Gastrocnemius medialis (tissue), 4 donors: Measurements from ENCODE around the gene ZG16. TPM values are rescaled to one million over a fixed set of nuclear protein-coding genes. Genes with fewer than 3 reads are reported as not detected.

Source experiments
- ATAC-seq, 2 donors: fragments of 150-250 bp; one replicate each; pipeline ENCODE4 v1.9.1; 2016
- DNase-seq, 2 donors: peaks; one replicate each; pipeline ENCODE4 v3.0.0-alpha.2; 2019
- H3K27ac ChIP-seq, 4 donors: fragments of 200-600 bp; sonication (generic); 1 replicate in 1 of 4; 2 replicates in 3 of 4; pipeline ENCODE4 v1.5.1; 2016 to 2018; ENCODE audit warnings: mild to moderate bottlenecking in 2 of 4, moderate library complexity in 1 of 4
- H3K27me3 ChIP-seq, 3 donors: fragments of 200-600 bp; sonication (generic) in 2 of 3; 1 replicate in 1 of 3; 2 replicates in 2 of 3; pipeline versions ENCODE4 v1.5.1 to v1.6.0; 2016 to 2019; ENCODE audit warnings: mild to moderate bottlenecking in 1 of 3, moderate library complexity in 1 of 3
- H3K36me3 ChIP-seq, 2 donors: fragments of 200-600 bp; sonication (generic) in 1 of 2; one replicate each; pipeline ENCODE4 v1.5.1; 2017 to 2018
- H3K4me1 ChIP-seq, 2 donors: fragments of 200-600 bp; sonication (generic) in 1 of 2; one replicate each; pipeline ENCODE4 v1.5.1; 2016 to 2017; ENCODE audit warnings: mild to moderate bottlenecking in 2 of 2
- H3K4me3 ChIP-seq, 4 donors: fragments of 200-600 bp; sonication (generic) in 3 of 4; 1 replicate in 1 of 4; 2 replicates in 3 of 4; pipeline ENCODE4 v1.5.1; 2016 to 2019; ENCODE audit warnings: mild to moderate bottlenecking in 2 of 4
- H3K9me3 ChIP-seq, 3 donors: fragments of 200-600 bp; sonication (generic) in 2 of 3; 1 replicate in 1 of 3; 2 replicates in 2 of 3; pipeline ENCODE4 v1.5.1; 2016 to 2019
- POLR2A ChIP-seq, 2 donors: fragments of 450-650 bp; IDR thresholded peaks; one replicate each; pipeline ENCODE4 v1.6.1; 2017; ENCODE audit warnings: antibody characterized with exemption in 2 of 2, mild to moderate bottlenecking in 2 of 2, moderate library complexity in 2 of 2
- in situ Hi-C, 4 donors: fragments of 200-750 bp; cut with MboI; loops; one replicate each; pipeline versions ENCODE4 v1.15.0 to v1.8.0; 2017; ENCODE audit warnings: low sequenced_read_pairs in 4 of 4
- intact Hi-C: fragments of 100-400 bp; cut with DNase I; formaldehyde crosslinking; loops from one replicate; pipeline ENCODE4 v1.15.1; 2023; ENCODE audit warnings: low total_unique reads
- total RNA-seq, 4 donors: library from RNA; depleted of rRNA; stranded (reverse); fragments of >200 nt; gene quantifications; one replicate each; pipeline versions ENCODE4 v1.1.0 to v1.2.3, GENCODE V29; 2016
- TF ChIP-seq, protein P1 (sequence below), 5 experiments: fragments of 450-650 bp in 3 of 5; fragments of 200-600 bp in 2 of 5; sonication (generic) in 2 of 5; IDR thresholded peaks in 4 of 5; conservative IDR thresholded peaks in 1 of 5; 1 replicate in 4 of 5; 2 replicates in 1 of 5; pipeline ENCODE4 v1.5.1; 2016 to 2019; ENCODE audit warnings: antibody characterized with exemption in 5 of 5, mild to moderate bottlenecking in 3 of 5, moderate library complexity in 3 of 5

The ZG16 gene
- total RNA-seq, 4 donors from 2014 or later = 1.7 TPM; not detected in 3

DNA sequence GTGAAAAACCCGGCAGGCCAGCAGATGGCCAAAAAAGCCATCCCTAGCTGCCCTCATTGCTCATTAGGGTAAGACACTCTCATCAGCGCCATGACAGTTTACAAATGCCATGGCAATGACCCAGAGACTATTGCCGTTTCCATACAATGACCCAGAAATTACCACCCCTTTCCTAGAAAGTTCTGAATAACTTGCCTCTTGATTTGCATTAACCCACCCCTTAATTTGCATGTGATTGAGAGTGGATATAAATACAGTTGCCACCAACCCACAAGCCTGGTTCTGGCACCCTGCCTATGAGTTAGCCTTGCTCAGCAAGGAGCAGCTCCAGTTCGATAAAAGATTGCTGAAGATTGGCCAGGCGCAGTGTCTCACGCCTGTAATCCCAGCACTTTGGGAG, 16.2 kb upstream of the ZG16 start:
- intact Hi-C loops (no loop called here), in situ Hi-C loops (no loop called here)
- no peak for TF ChIP-seq POLR2A (IDR thresholded peaks at IDR 0.05)
- TF ChIP-seq, protein P1, sequence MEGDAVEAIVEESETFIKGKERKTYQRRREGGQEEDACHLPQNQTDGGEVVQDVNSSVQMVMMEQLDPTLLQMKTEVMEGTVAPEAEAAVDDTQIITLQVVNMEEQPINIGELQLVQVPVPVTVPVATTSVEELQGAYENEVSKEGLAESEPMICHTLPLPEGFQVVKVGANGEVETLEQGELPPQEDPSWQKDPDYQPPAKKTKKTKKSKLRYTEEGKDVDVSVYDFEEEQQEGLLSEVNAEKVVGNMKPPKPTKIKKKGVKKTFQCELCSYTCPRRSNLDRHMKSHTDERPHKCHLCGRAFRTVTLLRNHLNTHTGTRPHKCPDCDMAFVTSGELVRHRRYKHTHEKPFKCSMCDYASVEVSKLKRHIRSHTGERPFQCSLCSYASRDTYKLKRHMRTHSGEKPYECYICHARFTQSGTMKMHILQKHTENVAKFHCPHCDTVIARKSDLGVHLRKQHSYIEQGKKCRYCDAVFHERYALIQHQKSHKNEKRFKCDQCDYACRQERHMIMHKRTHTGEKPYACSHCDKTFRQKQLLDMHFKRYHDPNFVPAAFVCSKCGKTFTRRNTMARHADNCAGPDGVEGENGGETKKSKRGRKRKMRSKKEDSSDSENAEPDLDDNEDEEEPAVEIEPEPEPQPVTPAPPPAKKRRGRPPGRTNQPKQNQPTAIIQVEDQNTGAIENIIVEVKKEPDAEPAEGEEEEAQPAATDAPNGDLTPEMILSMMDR (IDR thresholded peaks at IDR 0.05 in 4 of 5, conservative IDR thresholded peaks at IDR 0.05 in 1 of 5) = no peak
- H3K36me3 ChIP-seq = no peaks in the 10 kb centered on the region
- H3K27ac ChIP-seq = no peak overlapping the region
- H3K9me3 ChIP-seq = no peaks in the 10 kb centered on the region
- H3K4me3 ChIP-seq = no peak overlapping the region
- no peak for DNase-seq
- no peak for ATAC-seq
- H3K4me1 ChIP-seq = peaks cover 0 to 3% of the 10 kb centered on the region in 2 donors
- no peaks in the 10 kb centered on the region for H3K27me3 ChIP-seq

DNA sequence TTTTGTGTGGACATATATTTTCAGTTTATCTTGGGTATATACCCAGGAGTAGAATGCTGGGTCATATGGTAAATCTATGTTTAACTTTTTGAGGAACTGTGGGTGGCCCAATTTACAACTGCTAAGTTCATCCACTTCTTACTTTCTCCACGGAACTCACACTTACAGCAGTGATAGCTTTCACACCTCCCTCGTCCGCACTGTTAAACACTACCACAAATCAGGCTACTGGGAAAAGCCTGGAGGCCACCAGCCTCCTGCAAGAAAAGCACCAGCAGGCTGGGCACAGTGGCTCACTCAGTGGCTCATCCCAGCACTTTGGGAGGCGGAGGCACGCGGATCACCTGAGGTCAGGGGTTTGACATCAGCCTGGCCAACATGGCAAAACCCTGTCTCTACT, 14.7 kb upstream of the ZG16 start:
- in situ Hi-C loops (no loop called here), intact Hi-C loops (no loop called here)
- Histone ChIP-seq H3K9me3 (no peaks in the 10 kb centered on the region), H3K27ac (no peak overlapping the region), H3K4me3 (no peak overlapping the region), H3K4me1 (peaks cover 0 to 3% of the 10 kb centered on the region in 2 donors), H3K36me3 (no peaks in the 10 kb centered on the region), H3K27me3 (no peaks in the 10 kb centered on the region)
- no peak for ATAC-seq
- no peak for DNase-seq
- TF ChIP-seq, protein P1 (IDR thresholded peaks at IDR 0.05 in 4 of 5, conservative IDR thresholded peaks at IDR 0.05 in 1 of 5) = no peak
- no peak for TF ChIP-seq POLR2A (IDR thresholded peaks at IDR 0.05)

GRCh38 chr16:29765167-29766032, 12.7 kb upstream of the ZG16 start:
- H3K27ac ChIP-seq = no peak overlapping the region
- H3K36me3 ChIP-seq = no peaks in the 10 kb centered on the region
- no peak overlapping the region for H3K4me3 ChIP-seq
- no peak for ATAC-seq
- intact Hi-C loops = no loop called here
- in situ Hi-C loops = no loop called here
- no peak for TF ChIP-seq POLR2A (IDR thresholded peaks at IDR 0.05)
- TF ChIP-seq, protein P1 (IDR thresholded peaks at IDR 0.05 in 4 of 5, conservative IDR thresholded peaks at IDR 0.05 in 1 of 5) = no peak
- H3K4me1 ChIP-seq = peaks cover 0 to 3% of the 10 kb centered on the region in 2 donors
- H3K27me3 ChIP-seq = no peaks in the 10 kb centered on the region
- no peak for DNase-seq
- H3K9me3 ChIP-seq = no peaks in the 10 kb centered on the region

DNA sequence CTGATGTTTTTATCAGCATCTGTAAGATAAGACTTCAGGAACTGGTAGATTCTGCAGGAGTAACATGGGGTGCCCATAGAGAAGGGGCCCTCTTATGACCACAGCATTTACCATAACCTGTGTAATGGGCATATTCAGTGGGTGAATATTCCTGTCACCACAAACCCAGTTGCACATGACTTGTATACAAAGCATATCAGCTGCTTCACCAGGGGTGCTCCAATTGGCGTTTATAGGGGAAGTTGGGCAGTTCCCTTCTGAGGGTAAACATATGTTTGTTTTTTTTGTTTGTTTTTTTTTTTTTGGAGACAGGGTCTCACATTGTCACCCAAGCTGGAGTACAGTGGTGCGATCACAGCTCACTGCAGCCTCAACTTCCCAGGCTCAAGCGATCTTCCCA, 11.5 kb upstream of the ZG16 start:
- no peak for ATAC-seq
- no peak overlapping the region for H3K27ac ChIP-seq
- H3K27me3 ChIP-seq = no peaks in the 10 kb centered on the region
- in situ Hi-C loops = no loop called here
- H3K4me3 ChIP-seq = no peak overlapping the region
- intact Hi-C loops = no loop called here
- TF ChIP-seq, protein P1 (IDR thresholded peaks at IDR 0.05 in 4 of 5, conservative IDR thresholded peaks at IDR 0.05 in 1 of 5) = no peak
- TF ChIP-seq POLR2A (IDR thresholded peaks at IDR 0.05) = no peak
- H3K36me3 ChIP-seq = no peaks in the 10 kb centered on the region
- H3K9me3 ChIP-seq = no peaks in the 10 kb centered on the region
- DNase-seq = no peak
- H3K4me1 ChIP-seq = peaks cover 0 to 3% of the 10 kb centered on the region in 2 donors
